ENCODE measurements around the gene SMYD2. TPM values are rescaled to one million over a fixed set of nuclear protein-coding genes. Genes with fewer than 3 reads are reported as not detected.

SMYD2 gene
- total and polyA plus RNA-seq, 2 donors (not counting 3 experiments of a cell fraction or from before 2014, with no cell fraction given): 8.0 to 20.9 TPM

DNA sequence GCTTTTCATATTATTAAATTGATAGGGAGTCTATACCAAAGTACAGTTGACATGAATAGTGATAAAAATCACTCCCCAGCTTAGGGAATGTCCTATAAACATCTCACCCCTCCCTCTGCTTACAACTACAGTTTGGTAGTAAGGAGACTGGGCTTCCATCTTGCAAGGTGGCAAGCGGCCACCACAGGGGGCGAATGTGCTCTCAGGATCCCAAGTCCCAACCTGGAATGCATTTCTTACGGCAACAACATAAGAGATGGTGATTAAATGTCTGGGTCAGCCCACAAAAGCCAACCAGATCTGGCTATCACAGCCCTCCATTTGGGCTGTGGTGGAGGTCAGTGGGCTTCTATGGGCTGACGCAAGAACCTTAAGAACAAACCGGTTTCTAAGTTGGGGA, 68.0 kb downstream of the SMYD2 start:
- intact Hi-C loops (cut with micrococcal nuclease) (no loop called here), dilution Hi-C loops (cut with MboI; ENCODE audit: extremely low pct_ligation_motif_present, low sequenced_read_pairs) (loop anchor here (25.0 kb wide), 1 partner anchor 238 kb away; no protein-coding TSS in a partner anchor)
- Histone ChIP-seq H4K20me1 (replicated peaks; ENCODE audit: control insufficient read depth, extremely low read depth, insufficient read depth, low read length) (no peaks in the 10 kb centered on the region), H3K4me3 (replicated peaks in 1 of 3; ENCODE audit: insufficient read depth in 1 of 3, low read depth in 1 of 3, low read length in 3 of 3) (no peak overlapping the region), H3K4me1 (ENCODE audit: control insufficient read depth, extremely low read depth, insufficient read depth, low read length) (no peaks in the 10 kb centered on the region), H3K36me3 (ENCODE audit: control insufficient read depth in 2 of 2, extremely low read depth in 1 of 2, insufficient read depth in 2 of 2, low read length in 2 of 2) (peaks cover 7 to 18% of the 10 kb centered on the region in 2 experiments), H3K4me2 (ENCODE audit: insufficient read depth, low read length) (no peak overlapping the region), H2AFZ (ENCODE audit: low read depth, low read length) (no peak overlapping the region), H3K79me2 (ENCODE audit: control insufficient read depth, insufficient read depth, low read length) (no peaks in the 10 kb centered on the region), H3K27me3 (ENCODE audit: control insufficient read depth in 2 of 2, insufficient read depth in 2 of 2, low read length in 2 of 2) (no peaks in the 10 kb centered on the region), H3K27ac (ENCODE audit: insufficient read depth, low read depth, low read length) (no peak overlapping the region), H3K9me1 (replicated peaks; ENCODE audit: control insufficient read depth, extremely low read depth, insufficient read depth, low read length) (peaks cover 3% of the 10 kb centered on the region), H3K9ac (replicated peaks; ENCODE audit: extremely low read depth, insufficient read depth, low read length) (no peak overlapping the region), H3K9me3 (replicated peaks; ENCODE audit: control insufficient read depth, insufficient read depth, low read length) (no peaks in the 10 kb centered on the region)
- CTCF ChIA-PET: interaction anchor here (1.9 to 2.7 kb wide), 2 partner anchors 17 to 236 kb away, joined by 10 to 14 read pairs; no protein-coding TSS in a partner anchor
- POLR2A ChIA-PET: interaction anchor here (0.5 kb wide), 1 partner anchor 53 kb away, joined by 3 read pairs; no protein-coding TSS in a partner anchor
- no peak for DNase-seq (ENCODE audit: low read depth, low spot score)
- no peak for TF ChIP-seq MYC (IDR thresholded peaks at IDR 0.05; ENCODE audit: low read depth, low read length)
- no peak for TF ChIP-seq EZH2 (IDR thresholded peaks at IDR 0.05; ENCODE audit: borderline replicate concordance, low read depth, low read length, severe bottlenecking)
- no peak for TF ChIP-seq JUN (IDR thresholded peaks at IDR 0.05; ENCODE audit: borderline replicate concordance, insufficient read depth, insufficient read length, low read depth)
- TF ChIP-seq POLR2A (IDR thresholded peaks at IDR 0.05; ENCODE audit: low read depth, low read length): no peak
- TF ChIP-seq, protein P1, sequence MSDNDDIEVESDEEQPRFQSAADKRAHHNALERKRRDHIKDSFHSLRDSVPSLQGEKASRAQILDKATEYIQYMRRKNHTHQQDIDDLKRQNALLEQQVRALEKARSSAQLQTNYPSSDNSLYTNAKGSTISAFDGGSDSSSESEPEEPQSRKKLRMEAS (IDR thresholded peaks at IDR 0.05; ENCODE audit: insufficient read depth, insufficient read length): no peak
- TF ChIP-seq, protein P2, sequence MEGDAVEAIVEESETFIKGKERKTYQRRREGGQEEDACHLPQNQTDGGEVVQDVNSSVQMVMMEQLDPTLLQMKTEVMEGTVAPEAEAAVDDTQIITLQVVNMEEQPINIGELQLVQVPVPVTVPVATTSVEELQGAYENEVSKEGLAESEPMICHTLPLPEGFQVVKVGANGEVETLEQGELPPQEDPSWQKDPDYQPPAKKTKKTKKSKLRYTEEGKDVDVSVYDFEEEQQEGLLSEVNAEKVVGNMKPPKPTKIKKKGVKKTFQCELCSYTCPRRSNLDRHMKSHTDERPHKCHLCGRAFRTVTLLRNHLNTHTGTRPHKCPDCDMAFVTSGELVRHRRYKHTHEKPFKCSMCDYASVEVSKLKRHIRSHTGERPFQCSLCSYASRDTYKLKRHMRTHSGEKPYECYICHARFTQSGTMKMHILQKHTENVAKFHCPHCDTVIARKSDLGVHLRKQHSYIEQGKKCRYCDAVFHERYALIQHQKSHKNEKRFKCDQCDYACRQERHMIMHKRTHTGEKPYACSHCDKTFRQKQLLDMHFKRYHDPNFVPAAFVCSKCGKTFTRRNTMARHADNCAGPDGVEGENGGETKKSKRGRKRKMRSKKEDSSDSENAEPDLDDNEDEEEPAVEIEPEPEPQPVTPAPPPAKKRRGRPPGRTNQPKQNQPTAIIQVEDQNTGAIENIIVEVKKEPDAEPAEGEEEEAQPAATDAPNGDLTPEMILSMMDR (IDR thresholded peaks at IDR 0.05; ENCODE audit: extremely low read depth in 1 of 2, insufficient read depth in 1 of 2, low read depth in 1 of 2, low read length in 2 of 2): no peak
- TF ChIP-seq FOS (IDR thresholded peaks at IDR 0.05; ENCODE audit: borderline replicate concordance, insufficient read depth, low read length): no peak
- no peak for TF ChIP-seq POLR2AphosphoS5 (IDR thresholded peaks at IDR 0.05; ENCODE audit: insufficient read depth, low read depth, low read length)
- no peak for TF ChIP-seq GATA2 (IDR thresholded peaks at IDR 0.05; ENCODE audit: insufficient read depth, insufficient read length, low read depth, low read length)
- no peak for FAIRE-seq
- BruUV-seq (replicated peaks): no TSS peak
